GM12878 (cell line): Measurements from ENCODE around the gene TRPV5.

Experiments used
- CTCF ChIP-seq, 3 experiments: IDR thresholded peaks in 2 of 3; conservative IDR thresholded peaks in 1 of 3; 2 replicates each; pipeline ENCODE4 v1.5.1; 2011; ENCODE audit warnings: low read depth in 3 of 3, low read length in 3 of 3, mild to moderate bottlenecking in 3 of 3, control low read depth in 2 of 3, moderate library complexity in 2 of 3, inconsistent platforms in 1 of 3, mixed read lengths in 1 of 3; ENCODE audit not compliant: control insufficient read depth in 2 of 3, insufficient read depth in 1 of 3; ENCODE audit errors: extremely low read depth in 1 of 3
- EP300 ChIP-seq, 2 experiments: fragments of 150-350 bp in 1 of 2; IDR thresholded peaks; 2 replicates each; pipeline ENCODE4 v1.6.1; 2011 to 2012; ENCODE audit warnings: low read depth in 2 of 2, low read length in 2 of 2, borderline replicate concordance in 1 of 2, improper control_type of control experiment in 1 of 2, inconsistent platforms in 1 of 2; ENCODE audit not compliant: control insufficient read depth in 1 of 2
- HDAC2 ChIP-seq: fragments of 200-600 bp; sonication (generic); IDR thresholded peaks from 2 replicates; pipeline ENCODE4 v1.6.1; 2017

- TF ChIP-seq CTCF (IDR thresholded peaks at IDR 0.05 in 2 of 3, conservative IDR thresholded peaks at IDR 0.05 in 1 of 3; ENCODE audit: control insufficient read depth in 2 of 3, extremely low read depth in 1 of 3, insufficient read depth in 1 of 3, low read depth in 3 of 3, low read length in 3 of 3) (no peak), EP300 (IDR thresholded peaks at IDR 0.05; ENCODE audit: borderline replicate concordance in 1 of 2, control insufficient read depth in 1 of 2, low read depth in 2 of 2, low read length in 2 of 2) (no peak), HDAC2 (no peak)
Observed at GRCh38 chr7:142874837-142875236, 58.7 kb downstream of the TRPV5 start.
